Activated CD8-positive, alpha-beta T cell treated with anti-CD3 and anti-CD28 coated beads, Interleukin-2, amount 10 ng/mL, durations not matched to agents 7 days and 5 days (primary cell): ENCODE results near the gene SLF2. TPM values are rescaled to one million over a fixed set of nuclear protein-coding genes. Genes with fewer than 3 reads are reported as not detected.

ENCODE experiments used
- ATAC-seq: fragments of 150-1000 bp; cut with Tn5 transposase; one replicate; pipeline ENCODE4 v1.10.0; 2021; ENCODE audit warnings: moderate library complexity
- CTCF ChIA-PET: fragments of 350-600 bp; sonication (Branson Sonifier 250); formaldehyde crosslinking; loops from one replicate; lab custom pipeline; 2021; ENCODE audit warnings: antibody characterized with exemption; lab: Charles Lee
- POLR2A ChIA-PET: fragments of 350-600 bp; sonication (Branson Sonifier 250); formaldehyde crosslinking; loops from one replicate; lab custom pipeline; 2021; ENCODE audit warnings: antibody characterized with exemption; lab: Charles Lee
- DNase-seq: peaks from one replicate; pipeline ENCODE4 v3.0.0-alpha.2; 2020
- H3K27ac Mint-ChIP-seq: one replicate; pipeline ENCODE4 v1.8.0; 2021; ENCODE audit warnings: mild to moderate bottlenecking, mixed read lengths
- H3K27me3 Mint-ChIP-seq: one replicate; pipeline ENCODE4 v1.8.0; 2021; ENCODE audit warnings: low read depth, mixed read lengths
- H3K36me3 Mint-ChIP-seq: one replicate; pipeline ENCODE4 v1.8.0; 2021; ENCODE audit warnings: low read depth, mixed read lengths
- H3K4me1 Mint-ChIP-seq: one replicate; pipeline ENCODE4 v1.8.0; 2021; ENCODE audit warnings: low read depth, mixed read lengths
- H3K4me3 Mint-ChIP-seq: one replicate; pipeline ENCODE4 v1.8.0; 2021; ENCODE audit warnings: mild to moderate bottlenecking, mixed read lengths
- H3K9me3 Mint-ChIP-seq: one replicate; pipeline ENCODE4 v1.8.0; 2022; ENCODE audit warnings: mixed read lengths; ENCODE audit not compliant: insufficient read depth
- total RNA-seq, 2 experiments: library from RNA; stranded (reverse); gene quantifications; one replicate each; pipeline ENCODE4 v1.2.3, GENCODE V29; 2021

SLF2 gene
- total RNA-seq, 2 experiments from 2014 or later: 42.8 to 44.4 TPM

- DNase-seq: no peak
- Mint-ChIP-seq H3K27ac (no peak overlapping the region), H3K9me3 (no peaks in the 10 kb centered on the region), H3K4me1 (peaks cover 41% of the 10 kb centered on the region), H3K27me3 (no peaks in the 10 kb centered on the region), H3K36me3 (peaks cover 18% of the 10 kb centered on the region), H3K4me3 (no peak overlapping the region)
- no peak for ATAC-seq
- CTCF ChIA-PET: interaction anchor here (1.5 to 6.0 kb wide), 2 partner anchors 12 to 16 kb away, joined by 4 to 60 read pairs; partner anchors contain the start of genes LZTS2 and SEMA4G
- POLR2A ChIA-PET: no interaction called here
These were observed 72.6 kb downstream of the SLF2 start for GRCh38 chr10:100985336-100985735.

DNA sequence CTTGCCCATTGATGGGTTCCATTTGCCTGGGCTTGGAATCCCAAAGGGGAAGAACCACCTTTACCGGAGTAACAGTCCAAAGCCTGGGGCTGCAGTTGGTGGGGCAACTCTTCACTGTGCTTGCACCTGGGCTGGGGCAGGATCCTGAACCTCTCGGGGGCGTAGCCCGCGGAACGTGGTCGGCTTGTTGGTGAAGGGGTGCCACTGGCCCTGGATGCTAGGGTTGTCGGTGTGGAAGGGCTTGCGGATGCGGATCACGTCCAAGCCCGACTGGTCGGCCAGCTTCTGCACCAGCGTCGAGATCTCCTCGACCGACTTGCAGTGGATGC, 73.8 kb downstream of the SLF2 start:
- Mint-ChIP-seq H3K9me3 (no peaks in the 10 kb centered on the region), H3K27ac (peak overlapping the region; percentile 4), H3K27me3 (no peaks in the 10 kb centered on the region), H3K4me3 (peak overlapping the region; percentile 88), H3K4me1 (peaks cover 44% of the 10 kb centered on the region), H3K36me3 (peaks cover 29% of the 10 kb centered on the region)
- CTCF ChIA-PET: interaction anchor here (1.7 to 6.0 kb wide), 2 partner anchors 11 to 28 kb away, joined by 7 to 60 read pairs; partner anchors contain the start of gene LZTS2
- POLR2A ChIA-PET: no interaction called here
- DNase-seq (no peak), ATAC-seq (no peak)

- CTCF ChIA-PET: interaction anchor here (0.9 to 6.0 kb wide), 3 partner anchors 10 to 56 kb away, joined by 3 to 60 read pairs (median 7); partner anchors contain the start of gene LZTS2
- H3K4me3 Mint-ChIP-seq: peak within 1 kb of the TSS; percentile 88
- peak within 1 kb of the TSS; percentile 79 for H3K27ac Mint-ChIP-seq
- POLR2A ChIA-PET: interaction anchor here (1.1 kb wide), 1 partner anchor 9 kb away, joined by 5 read pairs; no protein-coding TSS in a partner anchor
- no peaks in the 10 kb centered on the region for H3K27me3 Mint-ChIP-seq
- DNase-seq: peak; percentile 90
- peaks cover 44% of the 10 kb centered on the region for H3K4me1 Mint-ChIP-seq
- peak; percentile 96 for ATAC-seq
- H3K36me3 Mint-ChIP-seq: peaks cover 29% of the 10 kb centered on the region
- no peaks in the 10 kb centered on the region for H3K9me3 Mint-ChIP-seq
These were observed 74.4 kb downstream of the SLF2 start, which contains the start of the genes MRPL43 and TWNK for GRCh38 chr10:100986952-100987684. Gene MRPL43, minus strand, starts transcription at chr10:100987497. Its CDS starts 54 bp downstream, at chr10:100987443. Gene TWNK, plus strand, starts transcription at chr10:100987543. Its CDS starts 668 bp downstream, at chr10:100988211.

GRCh38 chr10:100987685-100988049, 74.9 kb downstream of the SLF2 start:
- ATAC-seq (no peak), DNase-seq (no peak)
- no peaks in the 10 kb centered on the region for H3K9me3 Mint-ChIP-seq
- H3K36me3 Mint-ChIP-seq: peaks cover 31% of the 10 kb centered on the region
- no peaks in the 10 kb centered on the region for H3K27me3 Mint-ChIP-seq
- H3K4me3 Mint-ChIP-seq: peak overlapping the region; percentile 88
- CTCF ChIA-PET: interaction anchor here (0.9 to 6.0 kb wide), 4 partner anchors 10 to 251 kb away, joined by 3 to 60 read pairs (median 3); partner anchors contain the start of gene LZTS2
- peak overlapping the region; percentile 79 for H3K27ac Mint-ChIP-seq
- H3K4me1 Mint-ChIP-seq: peaks cover 44% of the 10 kb centered on the region
- POLR2A ChIA-PET: interaction anchor here (1.1 kb wide), 1 partner anchor 9 kb away, joined by 5 read pairs; no protein-coding TSS in a partner anchor

- H3K27me3 Mint-ChIP-seq: no peaks in the 10 kb centered on the region
- H3K27ac Mint-ChIP-seq: no peak overlapping the region
- peak overlapping the region; percentile 88 for H3K4me3 Mint-ChIP-seq
- DNase-seq: no peak
- peaks cover 33% of the 10 kb centered on the region for H3K36me3 Mint-ChIP-seq
- H3K9me3 Mint-ChIP-seq: no peaks in the 10 kb centered on the region
- CTCF ChIA-PET: interaction anchor here (0.9 to 6.0 kb wide), 3 partner anchors 9 to 252 kb away, joined by 3 to 60 read pairs (median 3); partner anchors contain the start of gene LZTS2
- peaks cover 44% of the 10 kb centered on the region for H3K4me1 Mint-ChIP-seq
- POLR2A ChIA-PET: interaction anchor here (1.1 kb wide), 1 partner anchor 8 kb away, joined by 5 read pairs; no protein-coding TSS in a partner anchor
- ATAC-seq: no peak
These were observed 75.4 kb downstream of the SLF2 start for GRCh38 chr10:100988166-100988565.

- H3K4me3 Mint-ChIP-seq: peak overlapping the region; percentile 88
- ChIA-PET POLR2A (no interaction called here), CTCF (interaction anchor here (1.4 to 6.0 kb wide), 2 partner anchors 8 to 20 kb away, joined by 4 to 60 read pairs; partner anchors contain the start of gene LZTS2)
These were observed 76.3 kb downstream of the SLF2 start for GRCh38 chr10:100989088-100989487.

GRCh38 chr10:100993986-100994708, 81.4 kb downstream of the SLF2 start:
- CTCF ChIA-PET: interaction anchor here (10.1 kb wide), 1 partner anchor 23 kb away, joined by 154 read pairs; no protein-coding TSS in a partner anchor
- DNase-seq (no peak), ATAC-seq (no peak)
- Mint-ChIP-seq H3K36me3 (peaks cover 33% of the 10 kb centered on the region), H3K4me1 (peaks cover 30% of the 10 kb centered on the region), H3K4me3 (no peak overlapping the region), H3K27me3 (no peaks in the 10 kb centered on the region), H3K27ac (no peak overlapping the region), H3K9me3 (no peaks in the 10 kb centered on the region)
- POLR2A ChIA-PET: no interaction called here

More at GRCh38 chr10:100989088-100989487, 76.3 kb downstream of the SLF2 start:
- peaks cover 44% of the 10 kb centered on the region for H3K4me1 Mint-ChIP-seq
- H3K9me3 Mint-ChIP-seq: no peaks in the 10 kb centered on the region
- H3K27me3 Mint-ChIP-seq: no peaks in the 10 kb centered on the region
- no peak for ATAC-seq
- no peak for DNase-seq
- peaks cover 41% of the 10 kb centered on the region for H3K36me3 Mint-ChIP-seq
- H3K27ac Mint-ChIP-seq: no peak overlapping the region

- H3K27me3 Mint-ChIP-seq: no peaks in the 10 kb centered on the region
- peaks cover 31% of the 10 kb centered on the region for H3K36me3 Mint-ChIP-seq
- H3K9me3 Mint-ChIP-seq: no peaks in the 10 kb centered on the region
- no peak overlapping the region for H3K4me3 Mint-ChIP-seq
- DNase-seq (no peak), ATAC-seq (no peak)
- peaks cover 24% of the 10 kb centered on the region for H3K4me1 Mint-ChIP-seq
- ChIA-PET CTCF (interaction anchor here (4.8 to 10.1 kb wide), 2 partner anchors 8 to 22 kb away, joined by 60 to 154 read pairs; partner anchors contain the start of genes MRPL43 and TWNK), POLR2A (no interaction called here)
- no peak overlapping the region for H3K27ac Mint-ChIP-seq
These were observed 82.4 kb downstream of the SLF2 start for GRCh38 chr10:100995181-100995580.

DNA sequence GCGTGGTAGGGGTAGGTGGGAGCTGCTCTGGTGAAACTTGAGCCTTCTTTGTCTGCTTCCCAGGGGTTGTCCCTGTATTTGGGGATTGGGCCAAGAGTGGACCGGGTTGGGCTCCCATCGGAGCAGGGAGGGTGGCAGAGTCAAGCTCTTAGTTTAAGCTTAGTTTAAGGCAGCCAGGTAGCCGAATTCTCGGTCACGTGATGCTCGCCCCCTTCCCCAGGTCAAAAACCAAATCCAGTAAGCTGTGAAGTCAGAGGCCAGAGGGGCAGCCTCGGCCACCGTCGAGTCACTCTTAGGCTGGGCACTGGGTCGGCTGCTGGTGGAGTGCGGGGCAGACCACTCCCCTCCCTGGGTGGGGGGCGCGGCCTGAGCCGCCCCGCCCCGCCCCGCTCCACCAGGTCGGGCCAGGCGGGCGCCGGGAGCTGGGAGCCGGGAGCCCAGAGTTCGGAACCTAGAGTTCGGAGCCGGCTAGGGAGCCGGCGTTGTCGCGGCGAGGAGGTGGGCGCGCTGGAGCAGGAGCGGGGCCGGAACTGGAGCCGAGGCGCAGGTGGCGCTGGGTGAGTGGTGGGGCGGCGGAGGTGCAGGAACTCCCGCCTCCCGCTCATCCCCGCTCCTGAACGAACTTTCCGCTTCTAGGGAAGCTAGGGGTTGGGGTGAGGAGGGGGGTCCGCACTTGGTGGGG, 84.1 kb downstream of the SLF2 start:
- H3K4me1 Mint-ChIP-seq: peaks cover 25% of the 10 kb centered on the region
- no peaks in the 10 kb centered on the region for H3K9me3 Mint-ChIP-seq
- H3K27ac Mint-ChIP-seq: peak overlapping the region; percentile 95
- peaks cover 3% of the 10 kb centered on the region for H3K27me3 Mint-ChIP-seq
- DNase-seq (peak; percentile 51), ATAC-seq (peak; percentile 32)
- CTCF ChIA-PET: interaction anchor here (0.7 to 10.1 kb wide), 21 partner anchors 10 to 458 kb away, joined by 3 to 154 read pairs (median 4); partner anchors contain the start of genes KAZALD1, MRPL43, PDZD7 and SFXN3
- POLR2A ChIA-PET: interaction anchor here (0.5 to 1.4 kb wide), 9 partner anchors 9 to 731 kb away, joined by 3 to 5 read pairs (median 3); partner anchors contain the start of genes HIF1AN and TWNK
- H3K4me3 Mint-ChIP-seq: peak overlapping the region; percentile 75
- peaks cover 17% of the 10 kb centered on the region for H3K36me3 Mint-ChIP-seq

GRCh38 chr10:100997360-100998182, 84.8 kb downstream of the SLF2 start:
- peak; percentile 61 for ATAC-seq
- Mint-ChIP-seq H3K4me3 (peak overlapping the region; percentile 75), H3K27ac (peak overlapping the region; percentile 95), H3K9me3 (no peaks in the 10 kb centered on the region), H3K4me1 (peaks cover 25% of the 10 kb centered on the region), H3K36me3 (peaks cover 15% of the 10 kb centered on the region), H3K27me3 (peaks cover 3% of the 10 kb centered on the region)
- peak; percentile 74 for DNase-seq
- POLR2A ChIA-PET: interaction anchor here (0.5 to 1.4 kb wide), 6 partner anchors 8 to 57 kb away, joined by 3 to 5 read pairs (median 3); partner anchors contain the start of genes PDZD7 and SFXN3
- CTCF ChIA-PET: interaction anchor here (0.8 to 10.1 kb wide), 31 partner anchors 10 to 486 kb away, joined by 3 to 154 read pairs (median 4); partner anchors contain the start of genes KAZALD1, MRPL43, PDZD7 and SFXN3
